HK-2 (cell line): ENCODE data around the gene ANGPTL2.
"Not testable (repeated sequence)": the region's sequence is repeated elsewhere in the genome, so short reads cannot be mapped to it uniquely, and the experiment has no call there.

ENCODE experiments used
- DNase-seq: peaks from one replicate; pipeline ENCODE4 v3.0.0-alpha.2; 2018; ENCODE audit not compliant: unreplicated experiment

The ANGPTL2 gene

GRCh38 chr9:127122176-127123063 is at the start of gene ANGPTL2:
TSS of gene ANGPTL2 (minus strand) at chr9:127122635. CDS start at chr9:127108731, 13,904 bp downstream.
- DNase-seq, result peak; percentile 86

GRCh38 chr9:127171348-127171747 is 48.9 kb upstream of the ANGPTL2 start:
- DNase-seq, result not testable (repeated sequence)

GRCh38 chr9:127170652-127171051 is 48.2 kb upstream of the ANGPTL2 start:
- DNase-seq, result no peak

- DNase-seq, result no peak
These were observed 47.7 kb upstream of the ANGPTL2 start for GRCh38 chr9:127170103-127170502.

- no peak for DNase-seq
These were observed 47.1 kb upstream of the ANGPTL2 start for GRCh38 chr9:127169575-127169883.

- DNase-seq, result no peak
These were observed 46.5 kb upstream of the ANGPTL2 start for GRCh38 chr9:127168756-127169574.

GRCh38 chr9:127167560-127168326 is 45.3 kb upstream of the ANGPTL2 start:
- no peak for DNase-seq

GRCh38 chr9:127166651-127167524 is 44.5 kb upstream of the ANGPTL2 start:
- peak; percentile 84 for DNase-seq

- DNase-seq, result no peak
These were observed 43.7 kb upstream of the ANGPTL2 start for GRCh38 chr9:127166111-127166510.

GRCh38 chr9:127165116-127165515 is 42.7 kb upstream of the ANGPTL2 start:
- DNase-seq, result no peak

GRCh38 chr9:127163409-127163808 is 41.0 kb upstream of the ANGPTL2 start:
- no peak for DNase-seq

- DNase-seq, result no peak
These were observed 40.5 kb upstream of the ANGPTL2 start for GRCh38 chr9:127162864-127163365.

- DNase-seq, result no peak
These were observed 39.8 kb upstream of the ANGPTL2 start for GRCh38 chr9:127162046-127162863.

- no peak for DNase-seq
These were observed 38.7 kb upstream of the ANGPTL2 start for GRCh38 chr9:127161081-127161624.

GRCh38 chr9:127159949-127160610 is 37.6 kb upstream of the ANGPTL2 start:
- DNase-seq, result no peak

GRCh38 chr9:127159325-127159801 is 36.9 kb upstream of the ANGPTL2 start:
- peak; percentile 82 for DNase-seq

- DNase-seq, result no peak
These were observed 36.4 kb upstream of the ANGPTL2 start for GRCh38 chr9:127158786-127159324.

- no peak for DNase-seq
These were observed 33.0 kb upstream of the ANGPTL2 start for GRCh38 chr9:127155314-127155960.
